ENCODE measurements around the gene ZFHX2.

- TF ChIP-seq CTCF (IDR thresholded peaks at IDR 0.05) = peak; percentile 86
- TF ChIP-seq ZFX (IDR thresholded peaks at IDR 0.05; ENCODE audit: borderline replicate concordance) = no peak
Measured at GRCh38 chr14:23588884-23589598, 37.5 kb upstream of the ZFHX2 start.
